Smooth muscle cell (in vitro differentiated cells): Measurements from ENCODE around the gene DNAAF9. TPM values are rescaled to one million over a fixed set of nuclear protein-coding genes. Genes with fewer than 3 reads are reported as not detected.
"Not testable (repeated sequence)": the region's sequence is repeated elsewhere in the genome, so short reads cannot be mapped to it uniquely, and the experiment has no call there.

ENCODE experiments used
- DNase-seq: peaks from one replicate; lab custom pipeline; 2025; ENCODE audit not compliant: unreplicated experiment; lab: John Stamatoyannopoulos, UW
- H2AFZ ChIP-seq: fragments of 200-600 bp; sonication (generic); 2 replicates; pipeline ENCODE4 v1.6.0; 2016; ENCODE audit warnings: antibody characterized with exemption, low read depth, mild to moderate bottlenecking
- H3F3A ChIP-seq: fragments of 200-600 bp; sonication (generic); 2 replicates; pipeline ENCODE4 v1.6.0; 2017; ENCODE audit warnings: antibody characterized with exemption, low read depth
- H3K27ac ChIP-seq: fragments of 200-600 bp; sonication (generic); 2 replicates; pipeline ENCODE4 v1.5.1; 2016; ENCODE audit warnings: low read depth, mild to moderate bottlenecking
- H3K27me3 ChIP-seq: fragments of 200-600 bp; sonication (generic); 2 replicates; pipeline ENCODE4 v1.6.1; 2016; ENCODE audit warnings: low read depth, mild to moderate bottlenecking
- H3K36me3 ChIP-seq: fragments of 200-600 bp; sonication (generic); 2 replicates; pipeline ENCODE4 v1.5.1; 2016; ENCODE audit warnings: low read depth
- H3K4me1 ChIP-seq: fragments of 200-600 bp; sonication (generic); 2 replicates; pipeline ENCODE4 v1.5.1; 2016; ENCODE audit warnings: low read depth
- H3K4me2 ChIP-seq: fragments of 200-600 bp; sonication (generic); 2 replicates; pipeline ENCODE4 v1.6.0; 2016; ENCODE audit warnings: mild to moderate bottlenecking
- H3K4me3 ChIP-seq: fragments of 200-600 bp; sonication (generic); 2 replicates; pipeline ENCODE4 v1.5.1; 2016; ENCODE audit warnings: mild to moderate bottlenecking
- H3K79me2 ChIP-seq: fragments of 200-600 bp; sonication (generic); 2 replicates; pipeline ENCODE4 v1.6.0; 2016; ENCODE audit warnings: low read depth, mild to moderate bottlenecking
- H3K9ac ChIP-seq: fragments of 200-600 bp; sonication (generic); 2 replicates; pipeline ENCODE4 v1.6.0; 2016; ENCODE audit warnings: low read depth
- H3K9me3 ChIP-seq: fragments of 200-600 bp; sonication (generic); replicated peaks from 2 replicates; pipeline ENCODE4 v1.5.1; 2016; ENCODE audit warnings: low read depth
- H4K20me1 ChIP-seq: fragments of 200-600 bp; sonication (generic); 2 replicates; pipeline ENCODE4 v1.6.0; 2016; ENCODE audit warnings: low read depth
- CTCF ChIP-seq: fragments of 200-600 bp; sonication (generic); IDR thresholded peaks from 2 replicates; pipeline ENCODE4 v1.5.1; 2017; ENCODE audit warnings: borderline replicate concordance, mild to moderate bottlenecking, antibody characterized with exemption; ENCODE audit not compliant: insufficient read depth, poor library complexity, severe bottlenecking
- WGBS: methylation state at CpG from one replicate; pipeline ENCODE4 v1.1.7; 2016; ENCODE audit warnings: low lambda C conversion rate; 5-methylcytosine and 5-hydroxymethylcytosine counted together
- polyA plus RNA-seq: library from polyadenylated mRNA; unstranded; fragments of >200 nt; fragmentation: Nextera tagmentation; extraction: Ambion mirVana; gene quantifications from 2 replicates; pipeline ENCODE4 v1.2.1, GENCODE V29; 2016
- total RNA-seq: library from RNA; depleted of rRNA; stranded (reverse); fragments of >200 nt; gene quantifications from 2 replicates; pipeline ENCODE4 v1.2.3, GENCODE V29; 2014

DNAAF9 gene
- total and polyA plus RNA-seq, 2 experiments from 2014 or later = 8.8 to 17.1 TPM

DNA sequence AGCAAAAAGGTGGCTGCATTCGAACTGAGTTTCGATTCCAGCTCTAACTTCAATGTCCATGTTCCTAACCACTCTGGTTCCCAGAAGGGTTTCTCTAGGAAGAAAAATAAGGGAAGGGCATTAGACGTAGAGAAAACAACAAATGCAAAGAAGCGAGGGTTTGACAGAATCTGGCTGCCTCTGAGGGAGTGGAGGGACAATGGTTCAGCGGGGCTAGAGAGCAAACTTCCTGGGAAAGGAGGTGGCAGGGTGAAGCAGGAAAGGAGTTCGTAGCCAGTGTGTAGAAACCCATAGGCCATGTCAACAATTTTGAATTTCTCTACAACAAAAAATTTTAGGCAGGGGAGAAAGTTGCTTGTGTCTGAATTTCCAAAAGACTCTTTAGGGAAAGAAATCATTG is 14.5 kb upstream of the DNAAF9 start:
- 88% methylated on average over 6 of the region's 6 CpGs for WGBS
- Histone ChIP-seq H2AFZ (no peak overlapping the region), H3K4me3 (no peak overlapping the region), H3K9ac (no peak overlapping the region), H3K36me3 (no peaks in the 10 kb centered on the region), H3K27ac (no peak overlapping the region), H3F3A (no peaks in the 10 kb centered on the region), H3K4me1 (no peaks in the 10 kb centered on the region), H3K79me2 (no peaks in the 10 kb centered on the region), H4K20me1 (no peaks in the 10 kb centered on the region), H3K4me2 (no peak overlapping the region), H3K27me3 (no peaks in the 10 kb centered on the region), H3K9me3 (no peaks in the 10 kb centered on the region)
- no peak for DNase-seq
- no peak for TF ChIP-seq CTCF

- no peaks in the 10 kb centered on the region for H3K9me3 ChIP-seq
- H3K36me3 ChIP-seq = no peaks in the 10 kb centered on the region
- TF ChIP-seq CTCF = no peak
- no peak overlapping the region for H3K4me2 ChIP-seq
- no peak overlapping the region for H3K27ac ChIP-seq
- no peaks in the 10 kb centered on the region for H4K20me1 ChIP-seq
- no peak overlapping the region for H3K4me3 ChIP-seq
- no peaks in the 10 kb centered on the region for H3F3A ChIP-seq
- DNase-seq = no peak
- H3K9ac ChIP-seq = no peak overlapping the region
- WGBS = 74% methylated on average over 3 of the region's 3 CpGs
- no peaks in the 10 kb centered on the region for H3K27me3 ChIP-seq
- no peaks in the 10 kb centered on the region for H3K79me2 ChIP-seq
- H2AFZ ChIP-seq = no peak overlapping the region
- H3K4me1 ChIP-seq = no peaks in the 10 kb centered on the region
These were observed 12.8 kb upstream of the DNAAF9 start for GRCh38 chr20:3420211-3420707.

DNA sequence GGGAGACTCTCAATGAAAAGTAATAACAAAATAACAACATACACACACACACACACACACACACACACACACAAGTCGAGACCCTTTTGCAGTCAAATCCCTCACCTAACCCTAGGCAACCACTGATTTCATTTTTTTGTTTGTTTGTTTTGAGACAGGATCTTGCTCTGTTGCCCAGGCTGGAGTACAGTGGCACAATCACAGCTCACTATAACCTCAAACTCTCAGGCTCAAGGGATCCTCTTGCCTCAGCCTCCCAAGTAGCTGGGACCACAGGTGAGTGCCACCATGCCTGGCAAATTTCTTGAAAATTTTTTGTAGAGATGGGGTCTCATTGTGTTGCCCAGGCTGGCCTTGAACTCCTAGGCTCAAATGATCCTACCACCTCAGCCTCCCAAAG is 10.7 kb upstream of the DNAAF9 start:
- H3K9ac ChIP-seq, H3K4me2 ChIP-seq, H2AFZ ChIP-seq, H3K4me1 ChIP-seq, H3F3A ChIP-seq, H4K20me1 ChIP-seq, H3K27ac ChIP-seq, DNase-seq, H3K27me3 ChIP-seq, H3K36me3 ChIP-seq, H3K9me3 ChIP-seq, H3K79me2 ChIP-seq, H3K4me3 ChIP-seq: not testable (repeated sequence)
- WGBS = 86% methylated on average over 1 of the region's 1 CpG

- Histone ChIP-seq H2AFZ (no peak overlapping the region), H3K9me3 (no peaks in the 10 kb centered on the region), H3K4me1 (no peaks in the 10 kb centered on the region), H3K4me3 (no peak overlapping the region), H3K27ac (no peak overlapping the region), H4K20me1 (no peaks in the 10 kb centered on the region), H3K27me3 (no peaks in the 10 kb centered on the region), H3K9ac (no peak overlapping the region), H3K36me3 (no peaks in the 10 kb centered on the region), H3K4me2 (no peak overlapping the region), H3F3A (no peaks in the 10 kb centered on the region), H3K79me2 (no peaks in the 10 kb centered on the region)
- no peak for DNase-seq
- 89% methylated on average over 2 of the region's 2 CpGs for WGBS
- no peak for TF ChIP-seq CTCF
These were observed 6.7 kb upstream of the DNAAF9 start for GRCh38 chr20:3414122-3414521.
